HepG2 (cell line): Measurements from ENCODE around the gene CASKIN1. TPM values are rescaled to one million over a fixed set of nuclear protein-coding genes. Genes with fewer than 3 reads are reported as not detected.

Experiments used
- ARHGAP35 ChIP-seq: sonication (generic); formaldehyde crosslinking; IDR thresholded peaks from 2 replicates; pipeline ENCODE4 v1.9.0; 2022; ENCODE audit warnings: mild to moderate bottlenecking, inconsistent platforms, moderate library complexity, missing genetic modification reagents, borderline replicate concordance
- LCORL ChIP-seq, 2 experiments: fragments of 450-650 bp in 1 of 2; sonication (generic) in 1 of 2; formaldehyde crosslinking in 1 of 2; IDR thresholded peaks; 2 replicates each; pipeline versions ENCODE4 v1.5.0 to v1.6.1; 2017 to 2020; ENCODE audit warnings: antibody characterized with exemption in 1 of 2, missing genetic modification reagents in 1 of 2
- MLLT10 ChIP-seq: sonication (generic); formaldehyde crosslinking; IDR thresholded peaks from 2 replicates; pipeline ENCODE4 v1.4.0; 2020; ENCODE audit warnings: missing genetic modification reagents
- NBN ChIP-seq: fragments of 450-650 bp; conservative IDR thresholded peaks from 2 replicates; pipeline ENCODE4 v1.6.1; 2017
- NCOA2 ChIP-seq: sonication (generic); formaldehyde crosslinking; IDR thresholded peaks from 2 replicates; pipeline ENCODE4 v1.8.0; 2022; ENCODE audit warnings: inconsistent platforms
- NCOR1 ChIP-seq: fragments of 200-600 bp; sonication (generic); IDR thresholded peaks from 2 replicates; pipeline ENCODE4 v1.7.0; 2017; ENCODE audit warnings: antibody characterized with exemption, low read length, borderline replicate concordance
- NPAS2 ChIP-seq: sonication (generic); formaldehyde crosslinking; IDR thresholded peaks from 2 replicates; pipeline ENCODE4 v1.8.0; 2022; ENCODE audit warnings: mild to moderate bottlenecking, missing genetic modification reagents, borderline replicate concordance
- RORA ChIP-seq: sonication (generic); formaldehyde crosslinking; IDR thresholded peaks from 2 replicates; pipeline ENCODE4 v1.5.0; 2020; ENCODE audit warnings: mild to moderate bottlenecking, missing genetic modification reagents, moderate library complexity
- SALL2 ChIP-seq: sonication (generic); formaldehyde crosslinking; IDR thresholded peaks from 2 replicates; pipeline ENCODE4 v1.8.1; 2023; ENCODE audit warnings: mild to moderate bottlenecking, missing genetic modification reagents, inconsistent platforms
- SMAD3 ChIP-seq: sonication (generic); formaldehyde crosslinking; IDR thresholded peaks from 2 replicates; pipeline ENCODE4 v1.4.0; 2020; ENCODE audit warnings: missing genetic modification reagents
- SRY ChIP-seq: sonication (generic); formaldehyde crosslinking; IDR thresholded peaks from 2 replicates; pipeline ENCODE4 v1.8.0; 2022; ENCODE audit warnings: mild to moderate bottlenecking, missing genetic modification reagents
- ZBTB20 ChIP-seq: sonication (generic); formaldehyde crosslinking; IDR thresholded peaks from 2 replicates; pipeline ENCODE4 v1.8.1; 2023; ENCODE audit warnings: missing genetic modification reagents, low read depth, mild to moderate bottlenecking, borderline replicate concordance
- ZNF232 ChIP-seq: sonication (generic); formaldehyde crosslinking; IDR thresholded peaks from 2 replicates; pipeline ENCODE4 v1.4.0; 2020; ENCODE audit warnings: missing genetic modification reagents, borderline replicate concordance
- ZNF296 ChIP-seq: sonication (generic); formaldehyde crosslinking; conservative IDR thresholded peaks from 2 replicates; pipeline ENCODE4 v1.5.0; 2020; ENCODE audit warnings: mild to moderate bottlenecking, missing genetic modification reagents
- ZNF460 ChIP-seq: sonication (generic); formaldehyde crosslinking; IDR thresholded peaks from 2 replicates; pipeline ENCODE4 v1.5.1; 2020; ENCODE audit warnings: missing genetic modification reagents, mild to moderate bottlenecking, borderline replicate concordance
- ZNF703 ChIP-seq: sonication (generic); formaldehyde crosslinking; IDR thresholded peaks from 2 replicates; pipeline ENCODE4 v1.5.1; 2020; ENCODE audit warnings: missing genetic modification reagents, mild to moderate bottlenecking, moderate library complexity, borderline replicate concordance
- polyA plus RNA-seq, 8 experiments: library from polyadenylated mRNA; depleted of rRNA in 3 of 8; stranded (reverse) in 7 of 8; unstranded in 1 of 8; fragments of >200 nt; fragmentation: Illumina TruSeq in 4 of 8; extraction: Trizol in 4 of 8; gene quantifications; 2 replicates each; pipeline versions ENCODE4 v1.2.1 to v1.2.3, GENCODE V29; 2011 to 2016; ENCODE audit warnings: low read depth in 4 of 8, missing spikeins in 1 of 8, mixed read lengths in 1 of 8; ENCODE audit not compliant: insufficient read depth in 1 of 8
- total RNA-seq, 5 experiments: library from RNA; depleted of rRNA; stranded (reverse); fragments of >200 nt; fragmentation: Illumina TruSeq; extraction: Trizol; gene quantifications; 2 replicates each; pipeline ENCODE4 v1.2.3, GENCODE V29; 2016; ENCODE audit warnings: low read depth in 1 of 5
- TF ChIP-seq, protein P1 (sequence below): IDR thresholded peaks from 2 replicates; pipeline ENCODE4 v1.6.1; 2016; ENCODE audit warnings: missing genetic modification reagents, missing compliant biosample characterization
- TF ChIP-seq, protein P2 (sequence below): sonication (generic); formaldehyde crosslinking; IDR thresholded peaks from 2 replicates; pipeline ENCODE4 v1.4.0; 2020; ENCODE audit warnings: missing genetic modification reagents, borderline replicate concordance
- TF ChIP-seq, protein P3 (sequence below): sonication (generic); formaldehyde crosslinking; IDR thresholded peaks from 2 replicates; pipeline ENCODE4 v1.4.0; 2020; ENCODE audit warnings: missing genetic modification reagents
- TF ChIP-seq, protein P4 (sequence below): sonication (generic); formaldehyde crosslinking; conservative IDR thresholded peaks from 2 replicates; pipeline ENCODE4 v1.8.0; 2022; ENCODE audit warnings: low read depth, missing genetic modification reagents
- TF ChIP-seq, protein P5 (sequence below): sonication (generic); formaldehyde crosslinking; IDR thresholded peaks from 2 replicates; pipeline ENCODE4 v1.5.0; 2020; ENCODE audit warnings: missing genetic modification reagents

Gene CASKIN1
- total and polyA plus RNA-seq, 2 of the 13 experiments (the other 11 are each of a cell fraction or from before 2014, with no cell fraction given): 1.2 to 2.2 TPM

DNA sequence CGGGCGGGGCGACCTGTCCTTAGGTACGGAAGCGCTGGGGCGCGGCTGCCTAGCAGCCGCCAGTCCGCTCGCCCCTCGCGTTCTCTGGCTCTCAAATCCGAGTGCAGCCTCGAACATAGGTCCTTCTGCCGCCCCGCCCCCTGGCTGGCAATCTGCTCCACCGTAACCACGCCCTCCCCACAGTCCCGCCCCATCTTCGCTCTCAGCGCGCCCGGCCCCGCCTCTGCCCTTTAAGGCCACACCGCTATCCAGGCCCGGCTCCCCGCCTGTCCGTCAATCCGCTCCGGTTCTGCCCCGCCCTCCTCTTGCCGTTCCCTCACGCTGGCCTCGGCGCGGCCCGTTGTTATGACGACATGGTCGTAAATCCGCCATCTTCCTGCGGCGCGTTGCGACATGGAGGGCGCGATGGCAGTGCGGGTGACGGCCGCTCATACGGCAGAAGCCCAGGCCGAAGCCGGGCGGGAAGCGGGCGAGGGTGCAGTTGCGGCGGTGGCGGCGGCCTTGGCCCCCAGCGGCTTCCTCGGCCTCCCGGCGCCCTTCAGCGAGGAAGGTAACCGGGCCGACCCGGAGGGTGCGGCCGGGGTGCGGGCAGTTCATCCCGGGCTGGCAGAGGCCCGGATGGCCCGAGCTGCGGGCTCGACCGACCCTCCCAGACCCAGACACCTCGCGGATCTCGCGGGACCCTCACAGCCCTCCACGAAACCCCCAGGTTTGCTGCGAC, 27.0 kb upstream of the CASKIN1 start, which contains the start of gene E4F1 (continued):
- TF ChIP-seq, protein P1, sequence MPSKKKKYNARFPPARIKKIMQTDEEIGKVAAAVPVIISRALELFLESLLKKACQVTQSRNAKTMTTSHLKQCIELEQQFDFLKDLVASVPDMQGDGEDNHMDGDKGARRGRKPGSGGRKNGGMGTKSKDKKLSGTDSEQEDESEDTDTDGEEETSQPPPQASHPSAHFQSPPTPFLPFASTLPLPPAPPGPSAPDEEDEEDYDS (CRISPR knock-in tag): peak; percentile 92
- TF ChIP-seq LCORL (IDR thresholded peaks at IDR 0.05): no peak
- peak; percentile 84 for TF ChIP-seq LCORL (CRISPR knock-in tag; IDR thresholded peaks at IDR 0.05)
- TF ChIP-seq SRY (CRISPR knock-in tag): peak; percentile 78; the same call in 1 of the 2 replicates
- TF ChIP-seq, protein P2, sequence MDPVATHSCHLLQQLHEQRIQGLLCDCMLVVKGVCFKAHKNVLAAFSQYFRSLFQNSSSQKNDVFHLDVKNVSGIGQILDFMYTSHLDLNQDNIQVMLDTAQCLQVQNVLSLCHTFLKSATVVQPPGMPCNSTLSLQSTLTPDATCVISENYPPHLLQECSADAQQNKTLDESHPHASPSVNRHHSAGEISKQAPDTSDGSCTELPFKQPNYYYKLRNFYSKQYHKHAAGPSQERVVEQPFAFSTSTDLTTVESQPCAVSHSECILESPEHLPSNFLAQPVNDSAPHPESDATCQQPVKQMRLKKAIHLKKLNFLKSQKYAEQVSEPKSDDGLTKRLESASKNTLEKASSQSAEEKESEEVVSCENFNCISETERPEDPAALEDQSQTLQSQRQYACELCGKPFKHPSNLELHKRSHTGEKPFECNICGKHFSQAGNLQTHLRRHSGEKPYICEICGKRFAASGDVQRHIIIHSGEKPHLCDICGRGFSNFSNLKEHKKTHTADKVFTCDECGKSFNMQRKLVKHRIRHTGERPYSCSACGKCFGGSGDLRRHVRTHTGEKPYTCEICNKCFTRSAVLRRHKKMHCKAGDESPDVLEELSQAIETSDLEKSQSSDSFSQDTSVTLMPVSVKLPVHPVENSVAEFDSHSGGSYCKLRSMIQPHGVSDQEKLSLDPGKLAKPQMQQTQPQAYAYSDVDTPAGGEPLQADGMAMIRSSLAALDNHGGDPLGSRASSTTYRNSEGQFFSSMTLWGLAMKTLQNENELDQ: peak; percentile 68; the same call in 1 of the 2 replicates
- TF ChIP-seq MLLT10 (CRISPR knock-in tag): no peak
- TF ChIP-seq SMAD3: 0 out of 2 replicates have a peak, but pooled peaks have one; percentile 14
- no peak for TF ChIP-seq RORA (CRISPR knock-in tag)
- no peak for TF ChIP-seq NPAS2 (CRISPR knock-in tag)
- peak; percentile 57; the same call in 1 of the 2 replicates for TF ChIP-seq ZBTB20
- TF ChIP-seq, protein P3, sequence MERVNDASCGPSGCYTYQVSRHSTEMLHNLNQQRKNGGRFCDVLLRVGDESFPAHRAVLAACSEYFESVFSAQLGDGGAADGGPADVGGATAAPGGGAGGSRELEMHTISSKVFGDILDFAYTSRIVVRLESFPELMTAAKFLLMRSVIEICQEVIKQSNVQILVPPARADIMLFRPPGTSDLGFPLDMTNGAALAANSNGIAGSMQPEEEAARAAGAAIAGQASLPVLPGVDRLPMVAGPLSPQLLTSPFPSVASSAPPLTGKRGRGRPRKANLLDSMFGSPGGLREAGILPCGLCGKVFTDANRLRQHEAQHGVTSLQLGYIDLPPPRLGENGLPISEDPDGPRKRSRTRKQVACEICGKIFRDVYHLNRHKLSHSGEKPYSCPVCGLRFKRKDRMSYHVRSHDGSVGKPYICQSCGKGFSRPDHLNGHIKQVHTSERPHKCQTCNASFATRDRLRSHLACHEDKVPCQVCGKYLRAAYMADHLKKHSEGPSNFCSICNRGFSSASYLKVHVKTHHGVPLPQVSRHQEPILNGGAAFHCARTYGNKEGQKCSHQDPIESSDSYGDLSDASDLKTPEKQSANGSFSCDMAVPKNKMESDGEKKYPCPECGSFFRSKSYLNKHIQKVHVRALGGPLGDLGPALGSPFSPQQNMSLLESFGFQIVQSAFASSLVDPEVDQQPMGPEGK: peak; percentile 37
- TF ChIP-seq, protein P4, sequence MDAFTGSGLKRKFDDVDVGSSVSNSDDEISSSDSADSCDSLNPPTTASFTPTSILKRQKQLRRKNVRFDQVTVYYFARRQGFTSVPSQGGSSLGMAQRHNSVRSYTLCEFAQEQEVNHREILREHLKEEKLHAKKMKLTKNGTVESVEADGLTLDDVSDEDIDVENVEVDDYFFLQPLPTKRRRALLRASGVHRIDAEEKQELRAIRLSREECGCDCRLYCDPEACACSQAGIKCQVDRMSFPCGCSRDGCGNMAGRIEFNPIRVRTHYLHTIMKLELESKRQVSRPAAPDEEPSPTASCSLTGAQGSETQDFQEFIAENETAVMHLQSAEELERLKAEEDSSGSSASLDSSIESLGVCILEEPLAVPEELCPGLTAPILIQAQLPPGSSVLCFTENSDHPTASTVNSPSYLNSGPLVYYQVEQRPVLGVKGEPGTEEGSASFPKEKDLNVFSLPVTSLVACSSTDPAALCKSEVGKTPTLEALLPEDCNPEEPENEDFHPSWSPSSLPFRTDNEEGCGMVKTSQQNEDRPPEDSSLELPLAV (CRISPR knock-in tag): no peak
- TF ChIP-seq ARHGAP35 (CRISPR knock-in tag): peak; percentile 41; the same call in 1 of the 2 replicates
- no peak for TF ChIP-seq NBN
- no peak; the same call in 1 of the 2 replicates for TF ChIP-seq NCOA2
- no peak; the same call in 1 of the 2 replicates for TF ChIP-seq ZNF703 (CRISPR knock-in tag)
- TF ChIP-seq, protein P5, sequence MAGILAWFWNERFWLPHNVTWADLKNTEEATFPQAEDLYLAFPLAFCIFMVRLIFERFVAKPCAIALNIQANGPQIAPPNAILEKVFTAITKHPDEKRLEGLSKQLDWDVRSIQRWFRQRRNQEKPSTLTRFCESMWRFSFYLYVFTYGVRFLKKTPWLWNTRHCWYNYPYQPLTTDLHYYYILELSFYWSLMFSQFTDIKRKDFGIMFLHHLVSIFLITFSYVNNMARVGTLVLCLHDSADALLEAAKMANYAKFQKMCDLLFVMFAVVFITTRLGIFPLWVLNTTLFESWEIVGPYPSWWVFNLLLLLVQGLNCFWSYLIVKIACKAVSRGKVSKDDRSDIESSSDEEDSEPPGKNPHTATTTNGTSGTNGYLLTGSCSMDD (CRISPR knock-in tag): 0 out of 2 replicates have a peak, but pooled peaks have one; percentile 54
- TF ChIP-seq ZNF296 (CRISPR knock-in tag): no peak
- no peak for TF ChIP-seq ZNF460 (CRISPR knock-in tag)
- peak; percentile 71; the same call in 1 of the 2 replicates for TF ChIP-seq ZNF232 (CRISPR knock-in tag)
- peak; percentile 92 for TF ChIP-seq SALL2
- TF ChIP-seq NCOR1: no peak
